Measurements from ENCODE around the gene GATA6.
"Not testable (repeated sequence)": the region's sequence is repeated elsewhere in the genome, so short reads cannot be mapped to it uniquely, and the experiment has no call there.

Gene GATA6

GRCh38 chr18:22182884-22183697 lies 13.7 kb downstream of the GATA6 start:
- no peak for DNase-seq (ENCODE audit: low spot score)

GRCh38 chr18:22183698-22184170 lies 14.3 kb downstream of the GATA6 start:
- DNase-seq (ENCODE audit: low spot score): no peak

GRCh38 chr18:22184573-22184972 lies 15.2 kb downstream of the GATA6 start:
- DNase-seq (ENCODE audit: low spot score): not testable (repeated sequence)

GRCh38 chr18:22185273-22185672 lies 15.9 kb downstream of the GATA6 start:
- DNase-seq (ENCODE audit: low spot score): no peak

GRCh38 chr18:22185771-22186386 lies 16.5 kb downstream of the GATA6 start:
- DNase-seq (ENCODE audit: low spot score): no peak

GRCh38 chr18:22186484-22186971 lies 17.1 kb downstream of the GATA6 start:
- DNase-seq (ENCODE audit: low spot score): no peak

GRCh38 chr18:22188559-22189267 lies 19.3 kb downstream of the GATA6 start:
- DNase-seq (ENCODE audit: low spot score): no peak

GRCh38 chr18:22189449-22190166 lies 20.2 kb downstream of the GATA6 start:
- DNase-seq (ENCODE audit: low spot score): no peak

- DNase-seq (ENCODE audit: low spot score): no peak
Observed at GRCh38 chr18:22191346-22191695, 21.9 kb downstream of the GATA6 start.

- DNase-seq (ENCODE audit: low spot score): no peak
Observed at GRCh38 chr18:22191923-22192322, 22.5 kb downstream of the GATA6 start.

- no peak for DNase-seq (ENCODE audit: low spot score)
Observed at GRCh38 chr18:22193466-22193865, 24.1 kb downstream of the GATA6 start.

GRCh38 chr18:22194151-22194598 lies 24.8 kb downstream of the GATA6 start:
- DNase-seq (ENCODE audit: low spot score): no peak

GRCh38 chr18:22195052-22195451 lies 25.7 kb downstream of the GATA6 start:
- DNase-seq (ENCODE audit: low spot score): no peak

- not testable (repeated sequence) for DNase-seq (ENCODE audit: low spot score)
Observed at GRCh38 chr18:22196943-22197342, 27.6 kb downstream of the GATA6 start.

GRCh38 chr18:22197668-22198067 lies 28.3 kb downstream of the GATA6 start:
- DNase-seq (ENCODE audit: low spot score): no peak

GRCh38 chr18:22198163-22198562 lies 28.8 kb downstream of the GATA6 start:
- DNase-seq (ENCODE audit: low spot score): no peak

- no peak for DNase-seq (ENCODE audit: low spot score)
Observed at GRCh38 chr18:22199005-22199404, 29.6 kb downstream of the GATA6 start.

GRCh38 chr18:22200611-22201225 lies 31.3 kb downstream of the GATA6 start:
- DNase-seq (ENCODE audit: low spot score): no peak

- DNase-seq (ENCODE audit: low spot score): no peak
Observed at GRCh38 chr18:22203035-22203434, 33.6 kb downstream of the GATA6 start.

GRCh38 chr18:22203536-22204213 lies 34.3 kb downstream of the GATA6 start:
- DNase-seq (ENCODE audit: low spot score): no peak

- DNase-seq (ENCODE audit: low spot score): no peak
Observed at GRCh38 chr18:22204214-22204536, 34.8 kb downstream of the GATA6 start.

All from ecto neural progenitor cell (in vitro differentiated cells).